ENCODE measurements around the gene CADM1.

Gene CADM1

GRCh38 chr11:115515647-115516395 is 11.6 kb upstream of the CADM1 start:
- no peak for DNase-seq

- DNase-seq: no peak
Measured at GRCh38 chr11:115506954-115507675, 2.9 kb upstream of the CADM1 start.

- no peak for DNase-seq
Measured at GRCh38 chr11:115505175-115505574, 960 bp upstream of the CADM1 start.

- no peak for DNase-seq
Measured at GRCh38 chr11:115503886-115504275, 334 bp downstream of the CADM1 start.

- DNase-seq: peak; percentile 79
Measured at GRCh38 chr11:115503083-115503885, 931 bp downstream of the CADM1 start.

GRCh38 chr11:115502636-115503082 is 1.6 kb downstream of the CADM1 start:
- DNase-seq: no peak

- DNase-seq: peak; percentile 55
Measured at GRCh38 chr11:115501893-115502589, 2.2 kb downstream of the CADM1 start.

GRCh38 chr11:115501502-115501892 is 2.7 kb downstream of the CADM1 start:
- no peak for DNase-seq

GRCh38 chr11:115500547-115501501 is 3.4 kb downstream of the CADM1 start:
- peak; percentile 69 for DNase-seq

- no peak for DNase-seq
Measured at GRCh38 chr11:115499891-115500290, 4.3 kb downstream of the CADM1 start.

- DNase-seq: no peak
Measured at GRCh38 chr11:115499241-115499799, 4.9 kb downstream of the CADM1 start.

GRCh38 chr11:115498354-115498753 is 5.9 kb downstream of the CADM1 start:
- peak; percentile 92 for DNase-seq

- no peak for DNase-seq
Measured at GRCh38 chr11:115497303-115497702, 6.9 kb downstream of the CADM1 start.

- no peak for DNase-seq
Measured at GRCh38 chr11:115496892-115497291, 7.3 kb downstream of the CADM1 start.

GRCh38 chr11:115493905-115494304 is 10.3 kb downstream of the CADM1 start:
- no peak for DNase-seq

- DNase-seq: no peak
Measured at GRCh38 chr11:115493488-115493887, 10.7 kb downstream of the CADM1 start.

GRCh38 chr11:115489466-115489865 is 14.7 kb downstream of the CADM1 start:
- DNase-seq: no peak

GRCh38 chr11:115488945-115489344 is 15.3 kb downstream of the CADM1 start:
- DNase-seq: no peak

- DNase-seq: no peak
Measured at GRCh38 chr11:115481528-115481927, 22.7 kb downstream of the CADM1 start.

GRCh38 chr11:115480611-115481010 is 23.6 kb downstream of the CADM1 start:
- DNase-seq: no peak

- DNase-seq: no peak
Measured at GRCh38 chr11:115477410-115477809, 26.8 kb downstream of the CADM1 start.

Measured in DMS153 (cell line).